Activated naive CD8-positive, alpha-beta T cell treated with anti-CD3 and anti-CD28 coated beads, Interleukin-2, amount 50 U/mL, for 16 hours (primary cell): ENCODE data around the gene ATXN2.
"Not testable (repeated sequence)": the region's sequence is repeated elsewhere in the genome, so short reads cannot be mapped to it uniquely, and the experiment has no call there.

ENCODE experiments used
- DNase-seq: peaks from one replicate; pipeline ENCODE4 v3.0.0-alpha.2; 2020; ENCODE audit warnings: low read depth, low spot score

Gene ATXN2

DNA sequence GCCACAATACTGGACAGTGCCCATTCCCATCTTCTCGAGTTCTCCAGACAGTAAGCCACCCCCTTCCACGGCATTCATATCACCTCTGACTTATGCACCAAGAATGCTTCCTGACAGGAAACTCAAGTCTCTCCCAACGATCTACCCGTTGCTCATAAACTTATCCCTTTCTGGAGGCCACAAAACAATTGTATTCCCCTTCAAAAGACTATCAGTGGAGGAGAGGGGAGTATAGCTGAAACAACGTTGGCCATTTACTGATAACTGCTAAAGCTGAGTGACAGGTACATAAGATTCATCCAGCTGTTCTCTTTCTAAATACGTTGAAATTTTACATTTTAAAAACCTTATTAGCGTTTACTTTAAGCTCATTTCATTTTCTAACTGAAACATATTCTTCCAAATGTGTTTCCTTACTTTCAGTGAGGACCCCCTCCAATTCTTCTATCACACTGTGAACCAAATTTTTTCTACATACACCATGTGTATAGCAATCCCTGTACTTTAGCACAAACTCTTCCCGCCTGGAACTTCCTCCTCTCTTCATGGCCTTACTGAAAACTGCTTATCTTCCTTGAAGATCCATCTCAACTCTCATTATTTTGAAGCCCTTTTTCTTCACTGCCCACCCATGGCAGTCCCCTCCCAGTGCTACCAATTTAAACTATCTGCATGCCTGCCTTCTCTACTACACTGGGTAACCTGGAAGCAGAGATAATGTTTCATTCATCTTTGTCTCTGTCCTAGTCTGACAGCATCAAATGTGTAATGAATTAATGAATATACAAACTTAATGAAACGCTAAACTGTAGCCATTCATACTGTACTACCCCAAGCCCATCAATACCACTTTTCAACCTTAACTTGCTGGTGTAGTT is 28.8 kb downstream of the ATXN2 start:
- no peak for DNase-seq

DNA sequence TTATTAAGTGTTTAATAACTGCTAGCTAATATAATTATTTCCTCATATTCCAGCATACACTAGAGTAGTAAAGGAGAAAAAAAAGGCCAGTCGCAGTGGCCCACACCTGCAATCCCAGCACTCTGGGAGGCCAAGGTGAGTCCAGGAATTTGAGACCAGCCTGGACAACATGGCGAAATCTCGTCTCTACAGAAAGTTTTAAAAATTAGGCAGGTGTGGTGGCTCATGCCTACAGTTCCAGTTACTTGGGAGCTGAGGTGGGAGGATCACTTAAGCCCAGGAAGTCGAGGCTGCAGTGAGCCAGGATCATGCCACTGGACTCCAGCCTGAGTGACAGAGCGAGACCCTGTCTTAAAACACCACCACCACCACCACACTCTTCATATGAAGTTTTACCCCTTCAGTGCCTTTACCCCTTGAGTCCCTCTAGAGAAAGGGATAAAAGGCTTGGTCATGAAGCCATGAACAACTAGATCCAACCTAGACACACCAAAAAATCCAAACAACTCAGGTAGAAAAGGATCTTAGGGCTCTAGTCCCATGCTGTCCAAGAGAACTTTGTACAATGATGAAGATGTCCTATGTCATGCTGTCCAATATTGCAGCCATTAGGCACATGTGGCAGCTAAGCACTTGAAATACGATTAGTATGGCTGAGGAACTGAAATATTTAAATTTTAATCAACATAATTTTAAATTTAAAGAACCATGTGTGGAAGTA is 29.6 kb downstream of the ATXN2 start:
- no peak for DNase-seq

DNA sequence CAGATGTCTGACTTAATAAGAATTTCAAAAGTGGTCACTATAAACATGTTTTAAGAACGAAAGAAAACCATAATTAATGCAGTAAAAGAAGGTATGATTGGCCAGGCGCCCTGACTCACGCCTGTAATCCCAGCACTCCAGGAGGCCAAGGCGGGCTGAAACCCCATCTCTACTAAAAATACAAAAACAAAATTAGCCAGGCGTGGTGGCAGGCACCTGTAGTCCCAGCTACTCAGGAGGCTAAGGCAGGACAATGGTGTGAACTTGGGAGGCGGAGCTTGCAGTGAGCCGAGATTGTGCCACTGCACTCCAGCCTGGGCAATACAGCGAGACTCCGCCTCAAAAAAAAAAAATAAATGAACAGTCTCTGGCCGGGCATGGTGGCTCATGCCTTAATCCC is 38.3 kb downstream of the ATXN2 start:
- DNase-seq = not testable (repeated sequence)

DNA sequence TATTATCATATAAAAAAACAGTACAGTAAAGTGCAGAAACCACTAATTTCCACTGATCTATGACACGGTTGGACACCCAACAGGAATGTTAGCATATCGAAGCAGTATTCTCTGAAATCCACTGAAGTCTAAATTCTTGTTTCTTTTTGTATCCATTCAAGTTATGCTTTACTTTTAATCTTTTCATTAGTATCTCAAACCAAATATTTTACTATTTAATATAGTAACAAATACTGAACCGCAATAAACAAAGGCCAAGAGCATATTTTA is 41.1 kb downstream of the ATXN2 start:
- DNase-seq = no peak

DNA sequence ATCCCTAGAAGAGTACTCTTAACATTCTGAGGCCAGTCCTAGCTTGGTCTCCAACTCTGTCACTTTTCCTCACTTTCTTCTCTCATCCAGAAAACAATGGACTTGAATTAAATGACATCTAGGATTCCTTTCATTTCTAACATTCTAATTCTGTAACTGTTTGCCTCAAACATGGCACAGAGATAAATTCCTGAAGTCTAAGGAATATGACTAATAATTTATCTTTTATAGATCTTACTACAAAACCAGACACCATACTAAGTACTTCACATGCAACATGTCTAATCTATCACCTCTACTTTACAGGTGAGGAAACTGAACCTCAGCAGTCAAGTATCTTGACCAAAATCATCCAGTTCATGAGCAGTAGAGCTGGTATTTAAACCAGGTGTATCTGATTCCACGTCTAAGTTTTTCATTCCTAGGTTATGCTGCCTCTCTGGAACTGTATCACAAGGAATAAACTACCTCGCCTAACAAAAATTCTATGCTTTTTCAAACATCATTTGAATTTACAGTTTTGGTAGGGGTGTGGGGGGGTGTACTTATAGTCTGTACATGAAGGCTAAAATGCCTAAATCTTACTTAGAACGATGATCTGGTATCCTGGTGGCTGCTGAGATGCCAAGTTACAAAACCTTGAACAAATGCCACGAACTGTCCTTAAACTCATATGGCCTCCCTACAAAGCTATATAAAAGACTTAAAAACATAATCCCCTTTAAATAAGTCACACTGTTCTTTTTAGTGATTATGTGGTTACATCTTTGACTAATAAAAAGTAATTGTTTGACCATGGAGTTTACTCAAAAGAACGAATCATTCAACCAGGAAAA is 41.6 kb downstream of the ATXN2 start:
- DNase-seq = no peak

DNA sequence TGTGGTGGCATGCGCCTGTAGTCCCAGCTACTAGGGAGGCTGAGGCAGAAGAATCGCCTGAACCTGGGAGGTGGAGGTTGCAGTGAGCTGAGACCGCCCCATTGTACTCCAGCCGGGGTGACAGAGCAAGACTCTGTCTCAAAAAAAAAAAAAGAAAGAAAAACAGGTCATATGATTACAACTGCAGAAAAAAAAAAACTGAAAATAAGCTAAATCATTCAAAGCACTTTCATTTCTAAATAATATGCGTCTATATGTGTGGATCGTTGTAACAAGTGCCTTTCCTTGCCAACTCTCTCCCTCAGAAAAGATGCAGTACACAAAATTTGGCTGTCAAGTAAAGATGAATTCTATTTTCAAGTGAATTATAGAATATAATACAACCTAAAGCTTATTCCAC is 42.4 kb downstream of the ATXN2 start:
- no peak for DNase-seq

DNA sequence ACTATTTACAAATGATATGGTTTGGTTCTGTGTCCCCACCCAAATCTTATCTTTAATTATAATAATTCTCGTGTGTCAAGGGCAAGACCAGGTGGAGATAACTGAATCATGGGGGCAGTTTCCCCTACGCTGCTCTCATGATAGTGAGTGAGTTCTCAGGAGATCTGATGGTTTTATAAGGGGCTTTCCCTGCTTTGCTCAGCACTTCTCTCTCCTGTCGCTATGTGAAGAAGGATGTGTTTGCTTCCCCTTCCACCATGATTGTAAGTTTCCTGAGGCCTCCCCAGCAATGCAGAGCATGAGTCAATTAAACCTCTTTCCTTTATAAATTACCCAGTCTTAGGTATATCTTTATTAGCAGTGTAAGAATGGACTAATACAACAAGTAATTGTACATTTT is 43.8 kb downstream of the ATXN2 start:
- DNase-seq = not testable (repeated sequence)

DNA sequence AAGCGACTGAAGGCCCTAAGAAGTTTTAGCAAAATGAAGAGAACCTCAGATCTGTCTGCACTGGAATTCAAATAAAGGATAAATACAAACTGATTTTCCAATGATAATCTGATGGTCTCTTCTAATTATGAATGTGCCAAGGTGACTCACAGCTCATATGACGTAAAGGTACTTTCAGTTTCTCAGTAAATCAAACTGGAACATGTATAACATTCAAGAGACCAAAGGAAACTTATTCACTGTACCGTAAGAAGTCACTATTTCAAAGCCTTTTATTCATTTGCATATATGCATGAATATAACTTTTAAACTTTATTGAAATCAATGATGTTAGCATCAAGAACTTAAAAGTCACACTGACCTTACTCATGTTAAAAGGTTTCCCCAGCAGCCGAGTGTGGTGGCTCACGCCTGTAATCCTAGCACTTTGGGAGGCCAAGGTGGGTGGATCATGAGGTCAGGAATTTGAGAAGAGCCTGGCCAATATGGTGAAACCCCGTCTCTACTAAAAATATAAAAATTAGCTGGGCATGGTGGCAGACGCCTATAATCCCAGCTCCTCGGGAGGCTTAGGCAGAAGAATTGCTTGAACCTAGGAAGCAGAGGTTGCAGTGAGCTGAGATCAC is 52.2 kb downstream of the ATXN2 start:
- no peak for DNase-seq

DNA sequence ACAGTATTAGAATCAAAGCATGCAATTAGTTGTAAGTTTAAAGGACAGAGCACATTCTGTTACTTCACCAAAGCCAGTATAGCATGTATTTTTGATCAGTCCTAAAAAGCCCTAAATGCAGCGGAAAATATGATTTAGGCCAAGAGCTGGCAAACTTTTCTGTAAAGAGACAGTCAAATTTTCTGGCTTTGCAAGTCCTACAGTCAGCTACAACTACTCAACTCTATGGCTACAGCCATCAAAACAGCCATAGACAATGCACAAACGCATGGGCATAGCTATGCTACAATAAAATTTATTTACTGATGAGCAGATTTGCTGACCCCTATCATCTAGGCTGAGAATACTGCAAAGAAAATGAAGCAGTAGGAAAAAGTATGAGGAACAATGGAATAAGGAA is 52.9 kb downstream of the ATXN2 start:
- no peak for DNase-seq

DNA sequence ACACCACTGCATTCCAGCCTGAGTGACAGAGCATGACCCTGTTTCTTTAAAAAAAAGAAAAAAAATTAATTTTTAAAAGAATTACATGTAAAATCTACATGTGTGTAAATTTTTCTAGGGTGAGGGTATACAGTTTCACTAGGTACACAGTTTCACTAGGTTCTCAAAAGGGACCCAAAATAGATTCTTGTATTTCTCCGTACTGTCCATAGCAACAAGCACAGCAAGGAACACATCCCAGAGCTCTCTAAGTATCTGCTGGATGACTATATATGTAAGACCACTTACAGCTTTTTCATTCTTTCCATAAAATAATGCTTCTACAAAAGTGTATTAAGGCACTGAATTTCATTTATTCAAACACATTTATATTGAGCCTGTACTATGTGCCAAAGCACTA is 55.1 kb downstream of the ATXN2 start:
- DNase-seq = no peak

DNA sequence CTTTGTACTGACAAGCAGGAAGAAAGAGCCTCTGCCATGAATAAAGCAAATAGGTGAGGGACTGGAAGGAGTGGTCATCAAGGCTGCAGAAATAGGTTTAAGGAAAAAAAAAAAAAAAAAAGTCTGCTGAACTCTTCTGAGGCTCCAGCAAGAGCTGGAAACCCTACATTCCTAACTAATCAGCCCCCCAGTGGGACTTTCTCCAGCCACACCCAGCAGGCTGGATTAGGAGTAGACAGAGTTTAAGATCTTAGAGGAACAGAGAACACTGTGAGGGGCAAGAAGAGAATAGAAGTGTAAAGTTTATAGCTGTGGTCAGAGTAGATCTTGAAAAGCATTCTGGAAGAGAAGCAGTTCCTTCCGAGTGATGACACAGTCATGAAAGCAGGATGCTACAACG is 66.4 kb downstream of the ATXN2 start:
- no peak for DNase-seq

DNA sequence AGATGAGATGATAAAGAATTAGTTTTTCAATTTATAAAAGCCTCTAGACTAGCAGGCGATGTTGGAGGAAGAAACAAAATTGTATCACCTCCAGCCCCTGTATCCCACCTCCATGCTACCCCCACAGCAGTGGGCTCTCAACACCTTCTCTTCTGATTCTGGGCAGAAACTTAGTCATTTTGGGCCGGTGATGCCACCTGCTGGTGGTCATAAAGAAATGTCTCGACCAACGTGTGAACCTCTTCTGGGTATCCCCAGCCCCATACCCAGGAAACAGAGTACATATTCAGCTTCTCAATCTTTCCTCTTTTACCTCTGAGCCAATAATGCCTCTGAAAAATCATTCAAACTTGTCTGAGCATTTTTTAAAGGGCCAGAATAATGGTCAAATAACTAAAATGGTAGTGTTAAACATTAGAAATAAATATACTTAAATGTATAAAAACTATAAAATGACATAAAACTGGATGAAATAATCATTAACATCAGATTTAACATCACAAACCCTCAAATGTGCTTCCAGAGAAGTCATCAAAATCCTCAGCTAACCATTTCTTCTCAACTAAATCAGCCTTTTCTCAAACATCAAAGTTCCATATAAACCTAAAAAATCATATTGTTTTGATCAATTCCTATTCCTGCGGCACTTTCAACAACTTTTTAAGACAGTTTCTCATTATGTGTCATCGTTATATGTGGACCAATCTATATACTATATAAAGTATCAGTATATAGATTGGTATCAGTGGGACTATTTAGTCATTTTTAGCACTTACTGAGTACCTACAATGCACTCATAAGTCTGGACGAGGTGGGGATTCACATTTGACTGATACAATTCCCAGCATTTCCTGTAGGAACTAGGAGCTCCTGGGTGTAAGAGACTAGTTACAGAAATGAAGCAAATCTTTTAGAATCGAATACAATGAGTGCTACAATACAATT is 69.4 kb downstream of the ATXN2 start:
- DNase-seq = peak; percentile 29

DNA sequence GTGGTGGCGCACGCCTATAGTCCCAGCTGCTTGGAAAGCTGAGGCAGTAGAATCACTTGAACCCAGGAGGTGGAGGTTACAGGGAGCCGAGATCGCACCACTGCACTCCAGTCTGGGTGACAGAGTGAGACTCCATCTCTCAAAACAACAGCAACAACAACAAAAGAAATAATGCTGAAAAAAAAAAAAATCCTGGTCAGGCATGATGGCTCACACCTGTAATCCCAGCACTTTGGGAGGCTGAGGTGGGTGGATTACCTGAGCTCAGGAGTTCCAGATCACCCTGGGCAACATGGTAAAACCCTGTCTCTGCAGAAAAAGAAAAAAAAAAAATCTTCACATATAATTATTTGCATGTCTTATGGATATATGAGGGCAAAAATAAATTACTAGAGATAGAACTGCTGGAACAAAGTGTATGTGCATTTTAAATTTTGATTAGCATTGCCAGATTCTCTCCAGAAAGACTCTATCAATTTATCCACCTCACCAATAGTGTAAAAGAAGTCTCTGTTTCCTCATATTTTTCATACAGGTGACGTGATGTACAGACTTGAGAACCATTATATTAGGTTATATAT is 75.4 kb downstream of the ATXN2 start:
- no peak for DNase-seq

DNA sequence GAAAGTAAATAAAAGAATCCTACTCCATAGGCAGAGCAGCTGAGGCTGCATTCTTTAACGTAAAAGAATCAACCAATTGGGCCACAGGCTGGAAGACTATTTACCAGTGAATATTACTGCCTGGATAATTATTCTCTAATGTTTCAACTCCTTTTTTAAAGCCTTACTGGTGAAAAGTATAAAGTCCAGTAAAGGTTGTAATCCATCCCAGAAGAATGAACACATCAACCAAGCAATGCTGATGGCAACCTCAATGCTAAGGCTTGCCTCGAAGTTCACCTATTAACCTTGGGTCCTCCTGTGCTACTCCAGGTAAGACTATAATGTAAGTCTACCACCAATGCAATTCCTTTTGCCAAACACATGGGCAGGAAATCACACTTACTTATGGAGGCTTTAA is 77.3 kb downstream of the ATXN2 start:
- no peak for DNase-seq

DNA sequence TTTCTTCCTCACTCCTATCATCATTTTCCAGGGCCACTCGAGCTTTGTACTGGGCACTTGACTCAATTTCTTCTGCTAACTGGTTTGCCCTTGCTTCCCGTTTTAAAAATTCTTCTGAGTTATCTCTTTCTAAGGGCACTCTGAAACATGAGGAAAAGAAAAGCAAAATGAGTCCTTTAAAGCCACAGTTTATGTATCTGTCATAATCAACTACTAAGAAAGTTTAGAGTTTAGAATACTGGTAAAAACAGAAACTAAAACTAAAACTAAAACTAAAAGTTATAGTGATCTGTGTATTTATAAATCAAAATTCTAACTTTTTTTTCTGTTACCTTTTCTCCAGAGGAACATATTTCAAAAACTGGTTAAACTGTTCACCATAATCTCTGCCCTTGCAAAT is 79.2 kb downstream of the ATXN2 start:
- DNase-seq = no peak

DNA sequence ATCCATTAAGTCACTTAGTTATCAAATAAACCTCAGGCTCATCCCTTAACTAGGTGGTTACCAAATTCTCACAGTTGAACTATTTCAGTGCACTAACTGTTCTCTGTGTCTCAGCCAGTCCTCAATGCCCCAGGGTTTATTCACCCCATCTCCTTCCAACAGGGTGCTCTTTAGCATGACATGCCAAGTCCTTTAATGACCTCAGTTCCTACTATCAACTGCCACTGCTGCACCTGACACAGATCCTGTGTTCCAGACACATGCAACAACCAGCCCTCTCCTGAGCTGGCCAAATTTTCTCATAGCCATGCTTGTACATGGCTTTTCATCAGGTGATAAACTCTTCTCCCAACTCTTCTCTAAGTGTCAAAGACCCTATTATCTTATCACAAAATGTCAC is 80.0 kb downstream of the ATXN2 start:
- DNase-seq = no peak

DNA sequence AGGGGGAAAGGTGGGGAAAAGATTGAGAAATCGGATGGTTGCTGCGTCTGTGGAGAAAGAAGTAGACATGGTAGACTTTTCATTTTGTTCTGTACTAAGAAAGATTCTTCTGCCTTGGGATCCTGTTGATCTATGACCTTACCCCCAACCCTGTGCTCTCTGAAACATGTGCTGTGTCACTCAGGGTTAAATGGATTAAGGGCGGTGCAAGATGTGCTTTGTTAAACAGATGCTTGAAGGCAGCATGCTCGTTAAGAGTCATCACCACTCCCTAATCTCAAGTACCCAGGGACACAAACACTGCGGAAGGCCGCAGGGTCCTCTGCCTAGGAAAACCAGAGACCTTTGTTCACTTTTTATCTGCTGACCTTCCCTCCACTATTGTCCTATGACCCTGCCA is 91.4 kb downstream of the ATXN2 start:
- DNase-seq = not testable (repeated sequence)

DNA sequence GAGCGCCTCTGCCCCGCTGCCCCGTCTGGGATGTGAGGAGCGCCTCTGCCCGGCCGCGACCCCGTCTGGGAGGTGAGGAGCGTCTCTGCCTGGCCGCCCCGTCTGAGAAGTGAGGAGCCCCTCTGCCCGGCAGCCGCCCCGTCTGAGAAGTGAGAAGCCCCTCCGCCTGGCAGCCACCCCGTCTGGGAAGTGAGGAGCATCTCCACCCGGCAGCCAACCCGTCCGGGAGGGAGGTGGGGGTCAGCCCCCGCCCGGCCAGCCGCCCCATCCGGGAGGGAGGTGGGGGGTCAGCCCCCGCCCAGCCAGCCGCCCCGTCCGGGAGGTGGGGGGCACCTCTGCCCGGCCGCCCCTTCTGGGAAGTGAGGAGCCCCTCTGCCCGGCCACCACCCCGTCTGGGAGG is 91.9 kb downstream of the ATXN2 start:
- not testable (repeated sequence) for DNase-seq

DNA sequence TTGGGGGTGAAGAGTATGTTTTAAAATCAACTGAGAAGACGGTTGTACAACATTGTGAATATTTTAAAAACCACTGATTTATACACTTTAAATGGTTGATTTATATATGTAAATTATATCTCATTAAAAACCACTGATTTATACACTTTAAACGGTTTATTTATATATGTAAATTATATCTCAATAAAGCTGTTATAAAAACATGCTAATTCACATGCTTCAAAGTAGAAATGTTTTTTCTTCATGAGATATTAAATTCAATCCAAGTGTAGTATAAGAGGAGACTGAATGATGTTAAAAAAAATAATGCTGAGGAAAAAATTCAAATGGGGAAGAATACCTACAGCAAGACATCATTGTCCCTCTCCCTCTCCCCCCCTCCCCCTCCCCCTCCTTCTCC is 92.9 kb downstream of the ATXN2 start:
- no peak for DNase-seq

DNA sequence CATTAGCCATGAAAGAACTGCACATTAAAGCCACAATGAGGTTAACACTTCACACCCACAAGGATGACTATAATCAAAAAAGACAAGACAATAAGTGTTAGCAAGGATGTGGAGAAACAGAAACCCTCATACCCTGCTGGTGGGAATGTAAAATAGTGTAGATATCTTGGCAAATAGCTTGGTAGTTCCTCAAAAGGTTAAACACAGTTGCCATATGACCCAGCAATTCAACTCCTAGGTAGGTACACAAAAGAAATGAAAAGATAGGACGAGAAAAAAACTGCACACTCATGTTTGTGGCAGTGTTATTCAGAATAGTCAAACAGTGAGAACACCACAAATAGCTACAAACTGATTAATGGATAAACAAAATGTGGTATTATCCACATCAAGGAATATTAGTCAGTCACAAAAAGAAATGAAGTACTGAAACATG is 93.5 kb downstream of the ATXN2 start:
- DNase-seq = no peak
